WTC11 (cell line): ENCODE data around the gene CPT2. TPM values are rescaled to one million over a fixed set of nuclear protein-coding genes. Genes with fewer than 3 reads are reported as not detected.
"Not testable (repeated sequence)": the region's sequence is repeated elsewhere in the genome, so short reads cannot be mapped to it uniquely, and the experiment has no call there.

Experiments used
- ATAC-seq: fragments of 200-7000 bp; cut with Tn5 transposase; 2 replicates; pipeline ENCODE4 v1.10.0; 2021; ENCODE audit warnings: mild to moderate bottlenecking, moderate library complexity
- CTCF ChIA-PET: fragments of 300-600 bp; sonication (Branson Sonifier 250); formaldehyde crosslinking; loops from one replicate; lab custom pipeline; 2021; ENCODE audit warnings: antibody characterized with exemption; lab: Charles Lee
- POLR2A ChIA-PET: fragments of 350-600 bp; sonication (Branson Sonifier 250); formaldehyde crosslinking; loops from one replicate; lab custom pipeline; 2021; ENCODE audit warnings: antibody characterized with exemption; lab: Charles Lee
- DNase-seq: peaks from one replicate; pipeline ENCODE4 v3.0.0; 2021; ENCODE audit warnings: low spot score
- H3K27ac Mint-ChIP-seq: 2 replicates; pipeline ENCODE4 v1.8.0; 2021; ENCODE audit warnings: mixed read lengths
- H3K27me3 Mint-ChIP-seq: 2 replicates; pipeline ENCODE4 v1.8.0; 2021; ENCODE audit warnings: low read depth, mild to moderate bottlenecking, moderate library complexity, mixed read lengths
- H3K36me3 Mint-ChIP-seq: 2 replicates; pipeline ENCODE4 v1.8.0; 2021; ENCODE audit warnings: mixed read lengths
- H3K4me1 Mint-ChIP-seq: 2 replicates; pipeline ENCODE4 v1.8.0; 2022; ENCODE audit warnings: mixed read lengths
- H3K4me3 Mint-ChIP-seq: 2 replicates; pipeline ENCODE4 v1.8.0; 2021; ENCODE audit warnings: mild to moderate bottlenecking, moderate library complexity, mixed read lengths
- H3K9me3 Mint-ChIP-seq: 2 replicates; pipeline ENCODE4 v1.8.0; 2021; ENCODE audit warnings: mixed read lengths
- AFF4 ChIP-seq: sonication (generic); formaldehyde crosslinking; IDR thresholded peaks from 2 replicates; pipeline ENCODE4 v1.8.1; 2023; ENCODE audit warnings: mild to moderate bottlenecking, missing genetic modification reagents, borderline replicate concordance
- ARID4B ChIP-seq: sonication (generic); formaldehyde crosslinking; IDR thresholded peaks from 2 replicates; pipeline ENCODE4 v1.8.0; 2023; ENCODE audit warnings: missing genetic modification reagents, mild to moderate bottlenecking, borderline replicate concordance
- ATF2 ChIP-seq: sonication (generic); formaldehyde crosslinking; IDR thresholded peaks from 2 replicates; pipeline ENCODE4 v1.8.1; 2022; ENCODE audit warnings: low read depth, missing genetic modification reagents, borderline replicate concordance
- FOXP4 ChIP-seq: sonication (generic); formaldehyde crosslinking; IDR thresholded peaks from 2 replicates; pipeline ENCODE4 v1.8.0; 2022; ENCODE audit warnings: mild to moderate bottlenecking, missing genetic modification reagents
- JAZF1 ChIP-seq: fragments of 250-450 bp; sonication (Bioruptor Pico); IDR thresholded peaks from 2 replicates; pipeline ENCODE4 v1.9.0; 2021; ENCODE audit warnings: moderate library complexity, mild to moderate bottlenecking, inconsistent platforms
- MYBL2 ChIP-seq: sonication (generic); formaldehyde crosslinking; IDR thresholded peaks from 2 replicates; pipeline ENCODE4 v1.8.1; 2023; ENCODE audit warnings: mild to moderate bottlenecking, moderate library complexity, missing genetic modification reagents
- NFYB ChIP-seq: sonication (generic); formaldehyde crosslinking; conservative IDR thresholded peaks from 2 replicates; pipeline ENCODE4 v1.8.0; 2022; ENCODE audit warnings: low read depth, missing genetic modification reagents
- PREB ChIP-seq: sonication (generic); formaldehyde crosslinking; IDR thresholded peaks from 2 replicates; pipeline ENCODE4 v1.8.1; 2022; ENCODE audit warnings: mild to moderate bottlenecking, missing genetic modification reagents, moderate library complexity, borderline replicate concordance
- TP53 ChIP-seq: sonication (generic); formaldehyde crosslinking; IDR thresholded peaks from 2 replicates; pipeline ENCODE4 v1.8.1; 2023; ENCODE audit warnings: mild to moderate bottlenecking, missing genetic modification reagents
- ZMAT4 ChIP-seq: fragments of 250-450 bp; sonication (Bioruptor Pico); IDR thresholded peaks from 2 replicates; pipeline ENCODE4 v1.9.0; 2021; ENCODE audit warnings: mild to moderate bottlenecking
- ZNF219 ChIP-seq: sonication (generic); formaldehyde crosslinking; IDR thresholded peaks from 2 replicates; pipeline ENCODE4 v1.8.0; 2023; ENCODE audit warnings: missing genetic modification reagents, mild to moderate bottlenecking, borderline replicate concordance
- ZNF317 ChIP-seq: sonication (generic); formaldehyde crosslinking; IDR thresholded peaks from 2 replicates; pipeline ENCODE4 v1.8.1; 2023; ENCODE audit warnings: low read depth, mild to moderate bottlenecking, moderate library complexity, missing genetic modification reagents, borderline replicate concordance
- ZNF396 ChIP-seq: fragments of 250-450 bp; sonication (Bioruptor Pico); IDR thresholded peaks from 2 replicates; pipeline ENCODE4 v1.8.0; 2021; ENCODE audit warnings: mild to moderate bottlenecking, moderate library complexity, borderline replicate concordance
- ZNF423 ChIP-seq: fragments of 250-450 bp; sonication (Bioruptor Pico); IDR thresholded peaks from 2 replicates; pipeline ENCODE4 v2.1.2; 2022; ENCODE audit warnings: mild to moderate bottlenecking, moderate library complexity
- total RNA-seq: library from RNA; stranded (reverse); gene quantifications from 3 replicates; pipeline ENCODE4 v1.2.3, GENCODE V29; 2021

CPT2 gene
- total RNA-seq, 1 experiment from 2014 or later: 33.7 TPM

- TF ChIP-seq ARID4B (CRISPR knock-in tag) (no peak), ZNF423 (no peak), MYBL2 (CRISPR knock-in tag) (no peak), FOXP4 (no peak), NFYB (CRISPR knock-in tag) (no peak), AFF4 (CRISPR knock-in tag) (no peak), ZNF317 (CRISPR knock-in tag) (no peak), ZNF219 (CRISPR knock-in tag) (no peak)
- TF ChIP-seq, all 79 proteins: peak for 0
These were observed 6.8 kb downstream of the CPT2 start (continued) for GRCh38 chr1:53203466-53203865.

- H3K4me1 Mint-ChIP-seq, H3K4me3 Mint-ChIP-seq, H3K27me3 Mint-ChIP-seq, ATAC-seq, H3K27ac Mint-ChIP-seq, DNase-seq, POLR2A ChIA-PET, CTCF ChIA-PET: not testable (repeated sequence)
- peaks cover 96% of the 10 kb centered on the region for H3K36me3 Mint-ChIP-seq
- peaks cover 45% of the 10 kb centered on the region for H3K9me3 Mint-ChIP-seq
These were observed 8.9 kb downstream of the CPT2 start for GRCh38 chr1:53205496-53205895.

- H3K27ac Mint-ChIP-seq, H3K4me1 Mint-ChIP-seq, ATAC-seq, H3K27me3 Mint-ChIP-seq, DNase-seq, H3K4me3 Mint-ChIP-seq, POLR2A ChIA-PET, CTCF ChIA-PET: not testable (repeated sequence)
- H3K36me3 Mint-ChIP-seq: peaks cover 93% of the 10 kb centered on the region
- H3K9me3 Mint-ChIP-seq: peaks cover 45% of the 10 kb centered on the region
These were observed 9.6 kb downstream of the CPT2 start for GRCh38 chr1:53206083-53206685.

- no peak overlapping the region for H3K27ac Mint-ChIP-seq
- H3K36me3 Mint-ChIP-seq: peaks cover 90% of the 10 kb centered on the region
- ChIA-PET CTCF (no interaction called here), POLR2A (no interaction called here)
- ATAC-seq (no peak), DNase-seq (no peak)
- H3K4me3 Mint-ChIP-seq: no peak overlapping the region
- H3K27me3 Mint-ChIP-seq: no peaks in the 10 kb centered on the region
- H3K4me1 Mint-ChIP-seq: no peaks in the 10 kb centered on the region
- peaks cover 45% of the 10 kb centered on the region for H3K9me3 Mint-ChIP-seq
- TF ChIP-seq ZMAT4 (CRISPR knock-in tag) (no peak), ATF2 (CRISPR knock-in tag) (no peak), JAZF1 (no peak), TP53 (no peak), PREB (no peak), NFYB (CRISPR knock-in tag) (no peak), ZNF396 (CRISPR knock-in tag) (no peak)
These were observed 10.2 kb downstream of the CPT2 start for GRCh38 chr1:53206735-53207379.
